OCI-LY1 (cell line): ENCODE results near the gene SPAST.

ENCODE experiments used
- H2AFZ ChIP-seq: fragments of 200-600 bp; sonication (generic), shearing (Covaris generic); 2 replicates; pipeline ENCODE4 v1.6.0; 2014; ENCODE audit warnings: antibody characterized with exemption, mild to moderate bottlenecking, low read length
- H3F3A ChIP-seq: fragments of 200-600 bp; sonication (generic), shearing (Covaris generic); 2 replicates; pipeline ENCODE4 v1.6.0; 2014; ENCODE audit warnings: mild to moderate bottlenecking, antibody characterized with exemption, low read length, moderate library complexity; ENCODE audit not compliant: insufficient read depth
- H3K27ac ChIP-seq: fragments of 200-600 bp; sonication (generic); 2 replicates; pipeline ENCODE4 v1.5.1; 2014; ENCODE audit warnings: low read length, mixed run types, mild to moderate bottlenecking, low read depth; ENCODE audit not compliant: poor library complexity, severe bottlenecking
- H3K27me3 ChIP-seq: fragments of 200-600 bp; sonication (generic); 2 replicates; pipeline ENCODE4 v1.6.0; 2014; ENCODE audit warnings: antibody characterized with exemption, mild to moderate bottlenecking, low read length, moderate library complexity; ENCODE audit not compliant: insufficient read depth
- H3K36me3 ChIP-seq: fragments of 200-600 bp; sonication (generic); 2 replicates; pipeline ENCODE4 v1.6.1; 2014; ENCODE audit warnings: mild to moderate bottlenecking, antibody characterized with exemption, low read length, moderate library complexity, mixed read lengths; ENCODE audit not compliant: insufficient read depth
- H3K4me1 ChIP-seq: fragments of 200-600 bp; sonication (generic); 2 replicates; pipeline ENCODE4 v1.5.1; 2014; ENCODE audit warnings: mild to moderate bottlenecking, low read length, moderate library complexity; ENCODE audit not compliant: insufficient read depth, severe bottlenecking
- H3K4me2 ChIP-seq: fragments of 200-600 bp; sonication (generic), shearing (Covaris generic); 2 replicates; pipeline ENCODE4 v1.6.1; 2014; ENCODE audit warnings: low read length
- H3K4me3 ChIP-seq: fragments of 200-600 bp; sonication (generic); 2 replicates; pipeline ENCODE4 v1.5.1; 2014; ENCODE audit warnings: low read length, low read depth, mild to moderate bottlenecking, mixed read lengths; ENCODE audit not compliant: poor library complexity, severe bottlenecking
- H3K79me2 ChIP-seq: fragments of 200-600 bp; shearing (Covaris generic); 2 replicates; pipeline ENCODE4 v1.6.1; 2016; ENCODE audit warnings: mixed run types, low read length, mixed read lengths; ENCODE audit not compliant: insufficient read depth
- H3K9ac ChIP-seq: fragments of 200-600 bp; sonication (generic), shearing (Covaris generic); 2 replicates; pipeline ENCODE4 v1.6.1; 2014; ENCODE audit warnings: mild to moderate bottlenecking, low read length, mixed read lengths
- H3K9me2 ChIP-seq: fragments of 200-600 bp; sonication (generic), shearing (Covaris generic); 2 replicates; pipeline ENCODE4 v1.6.1; 2014; ENCODE audit warnings: low read depth, mild to moderate bottlenecking, low read length, mixed read lengths
- H3K9me3 ChIP-seq: fragments of 200-600 bp; shearing (Covaris generic); 2 replicates; pipeline ENCODE4 v1.6.1; 2014; ENCODE audit warnings: low read length, mixed read lengths
- H4K20me1 ChIP-seq: fragments of 200-600 bp; sonication (generic), shearing (Covaris generic); 2 replicates; pipeline ENCODE4 v1.6.0; 2016; ENCODE audit warnings: mild to moderate bottlenecking, low read length; ENCODE audit not compliant: insufficient read depth
- CTCF ChIP-seq: fragments of 200-600 bp; sonication (generic), shearing (Covaris generic); IDR thresholded peaks from 2 replicates; pipeline ENCODE4 v1.5.1; 2017; ENCODE audit warnings: mild to moderate bottlenecking, antibody characterized with exemption, low read length, moderate library complexity, mixed read lengths
- EZH2 ChIP-seq: fragments of 200-600 bp; sonication (generic), shearing (Covaris generic); IDR thresholded peaks from 2 replicates; pipeline ENCODE4 v1.8.0; 2017; ENCODE audit warnings: borderline replicate concordance, mixed run types, mild to moderate bottlenecking, antibody characterized with exemption, low read length, moderate library complexity, mixed read lengths

Gene SPAST

GRCh38 chr2:32118055-32118454, 54.7 kb downstream of the SPAST start:
- Histone ChIP-seq H3K9me2 (no peaks in the 10 kb centered on the region), H3K4me3 (no peak overlapping the region), H3K79me2 (no peaks in the 10 kb centered on the region), H3K4me2 (no peak overlapping the region), H3K9me3 (no peaks in the 10 kb centered on the region), H3F3A (no peaks in the 10 kb centered on the region), H2AFZ (no peak overlapping the region), H3K27me3 (no peaks in the 10 kb centered on the region), H3K27ac (no peak overlapping the region), H4K20me1 (no peaks in the 10 kb centered on the region), H3K4me1 (no peaks in the 10 kb centered on the region), H3K36me3 (peaks cover 20% of the 10 kb centered on the region), H3K9ac (no peak overlapping the region)
- no peak for TF ChIP-seq EZH2
- TF ChIP-seq CTCF, result no peak

GRCh38 chr2:32119161-32119560, 55.8 kb downstream of the SPAST start:
- H3K4me3 ChIP-seq, result no peak overlapping the region
- no peaks in the 10 kb centered on the region for H3K9me2 ChIP-seq
- H3K36me3 ChIP-seq, result peaks cover 31% of the 10 kb centered on the region
- H3K4me1 ChIP-seq, result no peaks in the 10 kb centered on the region
- H3F3A ChIP-seq, result no peaks in the 10 kb centered on the region
- TF ChIP-seq EZH2 (no peak), CTCF (no peak)
- no peak overlapping the region for H3K9ac ChIP-seq
- H3K79me2 ChIP-seq, result no peaks in the 10 kb centered on the region
- H3K27ac ChIP-seq, result no peak overlapping the region
- no peaks in the 10 kb centered on the region for H3K9me3 ChIP-seq
- H4K20me1 ChIP-seq, result no peaks in the 10 kb centered on the region
- H3K27me3 ChIP-seq, result no peaks in the 10 kb centered on the region
- H2AFZ ChIP-seq, result no peak overlapping the region
- no peak overlapping the region for H3K4me2 ChIP-seq

- no peak overlapping the region for H3K4me2 ChIP-seq
- H4K20me1 ChIP-seq, result no peaks in the 10 kb centered on the region
- no peaks in the 10 kb centered on the region for H3F3A ChIP-seq
- no peak overlapping the region for H3K4me3 ChIP-seq
- no peak overlapping the region for H3K9ac ChIP-seq
- no peaks in the 10 kb centered on the region for H3K4me1 ChIP-seq
- no peaks in the 10 kb centered on the region for H3K79me2 ChIP-seq
- H3K9me3 ChIP-seq, result no peaks in the 10 kb centered on the region
- no peak overlapping the region for H2AFZ ChIP-seq
- no peaks in the 10 kb centered on the region for H3K9me2 ChIP-seq
- TF ChIP-seq CTCF (no peak), EZH2 (no peak)
- no peak overlapping the region for H3K27ac ChIP-seq
- H3K36me3 ChIP-seq, result peaks cover 40% of the 10 kb centered on the region
- H3K27me3 ChIP-seq, result no peaks in the 10 kb centered on the region
Observed at GRCh38 chr2:32124660-32125059, 61.3 kb downstream of the SPAST start.
